OCI-M2 (cell line): ENCODE measurements around the gene WWC2.

ENCODE experiments used
- DNase-seq: peaks from one replicate; lab custom pipeline; 2025; ENCODE audit not compliant: unreplicated experiment; lab: John Stamatoyannopoulos, UW

The WWC2 gene

DNA sequence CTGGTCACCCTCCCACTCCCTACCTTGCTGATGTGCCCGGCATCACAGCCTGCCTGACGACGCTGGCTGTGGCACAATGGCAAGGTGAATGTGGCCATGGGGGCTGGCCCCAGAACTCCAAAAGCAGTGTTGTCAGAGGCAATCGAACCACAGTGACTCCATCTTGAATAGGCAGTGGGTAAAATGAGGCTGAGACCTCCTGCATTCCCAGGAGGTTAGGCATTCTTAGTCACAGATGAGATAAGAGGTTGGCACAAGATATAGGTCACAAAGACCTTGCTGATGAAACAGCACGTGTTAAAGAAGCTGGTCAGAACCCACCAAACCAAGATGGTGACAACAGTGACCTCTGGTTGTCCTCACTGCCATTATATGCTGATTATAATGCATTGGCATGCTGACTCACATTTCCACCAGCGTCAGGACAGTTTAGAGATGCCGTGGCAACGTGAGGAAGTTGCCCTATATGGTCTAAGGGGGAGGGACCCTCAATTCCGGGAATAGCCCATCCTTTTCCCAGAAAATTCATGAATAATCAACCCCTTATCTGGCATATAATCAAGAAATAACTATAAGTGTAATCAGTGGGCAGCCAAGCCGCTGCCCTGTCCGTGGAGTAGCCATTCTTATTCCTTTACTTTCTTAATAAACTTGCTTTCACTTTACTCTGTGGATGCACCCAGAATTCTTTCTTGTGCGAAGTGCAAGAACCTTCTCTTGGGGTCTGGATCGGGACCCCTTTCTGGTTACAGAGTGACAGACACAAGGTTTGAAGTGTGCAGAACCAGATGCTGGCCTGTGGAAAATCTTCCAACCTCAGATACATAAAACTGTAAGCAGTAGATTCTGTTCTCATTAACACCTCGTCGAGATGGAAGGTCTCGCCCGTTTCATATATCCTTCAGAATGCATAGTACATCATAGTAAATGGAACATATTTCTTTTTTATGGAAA, 249.9 kb downstream of the WWC2 start:
- DNase-seq = no peak

DNA sequence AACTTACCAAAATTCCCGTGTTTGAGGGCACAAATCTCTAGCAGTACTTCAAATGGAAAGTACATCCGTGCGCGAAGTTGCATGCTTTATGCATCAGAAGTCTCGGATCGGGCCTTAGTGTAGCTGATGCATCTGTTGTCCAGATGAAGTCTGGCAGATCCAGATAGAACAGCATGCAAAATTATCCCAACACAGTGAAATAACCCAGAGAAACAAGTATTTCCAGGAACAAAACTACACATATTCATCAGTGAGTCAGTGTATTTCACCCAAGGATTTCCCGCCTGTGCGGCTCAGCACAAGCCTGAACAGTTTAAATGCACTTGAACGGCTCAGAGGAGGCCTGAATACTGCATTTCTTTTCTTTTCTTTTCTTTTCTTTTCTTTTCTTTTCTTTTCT, 250.6 kb downstream of the WWC2 start:
- no peak for DNase-seq

DNA sequence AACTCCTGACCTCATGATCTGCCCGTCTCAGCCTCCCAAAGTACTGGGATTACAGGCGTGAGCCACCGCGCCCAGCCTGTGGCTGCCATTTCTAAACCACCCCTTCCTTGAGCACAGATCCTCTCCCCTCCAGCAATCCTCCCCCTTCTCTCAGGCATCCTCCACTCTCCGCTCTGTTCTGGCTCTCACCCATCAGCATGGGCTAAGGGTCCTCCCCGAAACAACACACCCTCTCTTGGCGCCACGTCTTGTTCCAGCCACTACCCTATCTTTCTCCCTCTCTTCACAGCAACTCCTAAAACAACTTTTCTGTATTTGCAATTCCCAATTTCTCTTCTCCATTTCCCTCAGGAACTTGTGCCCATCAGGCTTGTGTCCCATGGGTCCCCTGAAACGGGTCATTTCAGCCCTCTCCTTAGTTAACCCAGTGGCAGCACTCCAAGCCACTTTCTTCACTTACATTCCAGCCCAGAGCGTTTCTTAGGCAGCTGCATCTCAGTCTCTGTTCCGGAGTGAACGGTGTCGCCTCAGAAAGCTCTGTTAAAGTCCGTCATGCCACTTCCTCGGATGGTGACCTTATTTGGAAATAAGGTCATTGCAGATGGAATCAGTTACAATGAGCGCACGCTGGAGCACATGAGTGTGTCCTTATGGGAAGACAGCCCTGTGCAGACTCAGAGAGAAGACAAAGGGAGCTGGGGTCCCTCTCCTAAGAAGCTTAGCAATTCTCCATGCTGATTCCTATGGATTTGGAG, 251.4 kb downstream of the WWC2 start:
- no peak for DNase-seq

DNA sequence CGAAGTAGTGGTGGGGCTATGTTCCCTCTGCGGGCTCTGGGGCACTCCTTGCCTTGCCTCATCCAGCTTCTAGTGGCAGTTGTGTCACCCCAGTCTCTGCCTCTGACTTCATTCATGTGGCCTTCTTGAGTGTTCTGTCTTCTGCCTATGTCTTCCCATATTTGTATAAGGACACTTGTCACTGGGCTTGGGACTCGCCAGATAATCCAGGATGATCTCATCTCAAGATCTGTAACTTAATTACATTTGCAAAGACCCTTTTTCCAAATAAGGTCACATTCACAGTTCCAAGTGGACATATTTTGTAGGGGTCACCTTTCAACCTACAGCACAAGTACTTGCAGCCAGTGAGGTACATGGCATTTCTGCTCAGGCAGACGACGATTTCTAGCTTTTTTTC, 253.5 kb downstream of the WWC2 start:
- no peak for DNase-seq

DNA sequence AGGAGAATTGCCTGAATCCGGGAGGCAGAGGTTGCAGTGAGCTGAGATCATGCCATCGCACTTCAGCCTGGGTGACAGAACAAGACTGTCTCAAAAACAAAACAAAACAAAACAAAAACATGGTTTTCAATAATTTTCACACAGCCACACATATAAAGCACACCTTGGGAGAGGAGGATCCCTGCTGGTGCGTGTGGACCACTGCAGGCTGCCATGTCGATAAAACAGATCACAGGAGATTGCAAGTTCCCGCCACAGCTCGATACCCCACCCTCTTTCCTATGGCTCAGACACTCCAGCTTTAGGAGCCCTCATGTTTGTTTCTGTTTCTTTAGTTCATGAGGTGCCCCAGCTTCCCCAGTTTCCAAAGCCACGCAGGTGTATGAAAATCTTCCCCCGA, 254.5 kb downstream of the WWC2 start:
- DNase-seq = no peak

DNA sequence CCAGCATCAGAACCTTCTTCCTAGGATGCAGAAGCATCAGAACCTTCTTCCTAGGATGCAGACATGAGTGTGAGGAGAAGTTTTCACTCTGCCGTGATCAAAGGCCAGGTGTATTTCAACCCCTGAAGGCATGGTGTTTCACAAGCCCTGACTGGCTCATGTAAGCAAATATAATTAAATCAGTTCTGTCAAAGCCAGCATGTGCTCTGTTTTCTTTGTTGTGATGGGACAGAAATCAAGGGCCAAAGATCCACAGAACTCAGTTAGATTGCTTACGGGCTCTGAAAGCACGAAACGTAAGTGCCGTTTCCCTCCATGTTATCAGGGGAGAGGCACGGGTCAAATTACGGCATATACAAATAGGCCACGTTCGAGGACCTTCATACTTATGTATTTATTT, 255.2 kb downstream of the WWC2 start:
- DNase-seq = no peak

DNA sequence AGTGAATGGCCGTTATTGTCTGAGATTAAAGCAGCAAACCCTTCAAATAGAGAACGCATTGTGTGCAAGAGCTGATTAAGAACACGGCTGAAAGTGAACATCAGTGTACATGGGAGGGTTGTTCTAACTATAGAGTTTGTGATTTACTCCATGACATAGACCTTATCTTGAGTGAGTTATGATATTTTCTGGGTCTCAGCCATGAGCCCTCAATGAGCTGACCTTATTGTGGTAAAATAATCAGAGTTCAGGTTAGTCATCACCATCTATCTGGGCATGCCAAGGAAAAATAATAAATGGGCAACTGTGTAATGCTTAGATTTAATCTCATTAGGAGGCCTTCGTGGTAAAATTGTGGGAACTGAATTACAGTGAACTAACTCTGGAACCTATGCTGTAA, 256.3 kb downstream of the WWC2 start:
- DNase-seq = no peak

DNA sequence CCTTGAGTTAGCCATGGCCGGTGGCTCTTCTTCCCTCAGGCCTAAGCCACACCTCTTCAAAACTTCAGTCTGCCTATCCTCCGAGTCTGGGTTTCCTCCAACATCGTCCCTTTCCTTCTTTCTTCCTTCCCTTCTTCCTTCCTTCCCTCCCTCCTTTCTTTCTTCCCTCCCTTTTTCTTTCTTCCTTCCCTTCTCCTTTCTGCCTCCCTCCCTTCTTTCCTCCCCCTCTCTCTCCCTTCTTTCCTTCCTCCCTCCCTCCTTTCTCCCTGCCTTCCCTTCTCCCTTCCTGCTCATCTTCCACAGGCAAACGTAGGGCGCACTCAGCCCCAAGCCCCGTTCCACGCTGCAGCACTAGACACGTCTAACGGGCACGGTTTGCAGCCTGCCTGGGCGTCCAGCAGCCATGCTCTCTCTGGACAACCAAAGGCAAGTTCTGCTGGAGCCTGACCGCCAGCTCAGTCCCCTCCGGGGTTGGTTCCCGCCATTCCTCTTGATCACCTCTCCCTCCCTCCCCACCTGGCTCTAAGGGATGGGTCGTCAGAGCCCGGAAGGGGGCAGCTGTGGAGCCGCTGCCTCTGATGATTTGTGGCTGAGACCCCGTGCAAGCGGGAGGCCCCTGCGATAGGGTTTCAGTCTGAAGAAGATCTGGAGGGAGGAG, 257.2 kb downstream of the WWC2 start:
- no peak for DNase-seq

DNA sequence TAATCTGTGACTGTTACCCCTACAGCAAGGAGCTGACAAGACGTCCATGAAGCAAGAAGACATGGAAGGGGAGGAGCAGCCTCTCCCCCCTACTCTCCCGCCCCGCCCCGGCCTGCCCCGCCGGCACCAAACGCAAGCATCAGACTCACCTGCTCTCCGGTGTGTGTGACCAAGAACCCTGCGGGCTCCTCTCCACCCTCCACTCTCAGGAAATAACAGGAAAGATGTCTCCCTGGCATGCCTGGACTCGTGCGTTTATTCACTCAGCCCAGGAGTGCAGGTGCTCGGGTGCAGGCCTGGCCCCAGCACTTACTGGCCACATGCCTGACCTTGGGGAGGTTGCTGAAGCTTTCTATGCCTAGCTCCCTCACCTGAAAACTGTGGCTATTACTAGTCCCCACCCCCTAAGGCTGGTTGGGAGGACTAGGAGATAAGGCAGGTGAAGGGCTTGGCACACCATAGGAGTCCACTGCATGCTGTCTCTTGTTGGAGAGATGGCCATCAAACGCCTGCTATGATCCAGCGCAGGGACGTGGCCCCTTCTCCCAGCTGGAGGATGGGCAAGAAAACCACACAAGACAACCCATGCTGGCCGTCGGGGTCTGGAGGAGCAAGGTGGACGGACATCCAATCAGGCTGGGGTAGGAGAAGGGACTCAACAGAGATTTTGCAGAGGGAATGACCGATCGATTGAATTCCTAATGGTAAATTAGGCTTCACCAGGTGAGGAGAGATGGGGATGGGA, 258.0 kb downstream of the WWC2 start:
- no peak for DNase-seq

DNA sequence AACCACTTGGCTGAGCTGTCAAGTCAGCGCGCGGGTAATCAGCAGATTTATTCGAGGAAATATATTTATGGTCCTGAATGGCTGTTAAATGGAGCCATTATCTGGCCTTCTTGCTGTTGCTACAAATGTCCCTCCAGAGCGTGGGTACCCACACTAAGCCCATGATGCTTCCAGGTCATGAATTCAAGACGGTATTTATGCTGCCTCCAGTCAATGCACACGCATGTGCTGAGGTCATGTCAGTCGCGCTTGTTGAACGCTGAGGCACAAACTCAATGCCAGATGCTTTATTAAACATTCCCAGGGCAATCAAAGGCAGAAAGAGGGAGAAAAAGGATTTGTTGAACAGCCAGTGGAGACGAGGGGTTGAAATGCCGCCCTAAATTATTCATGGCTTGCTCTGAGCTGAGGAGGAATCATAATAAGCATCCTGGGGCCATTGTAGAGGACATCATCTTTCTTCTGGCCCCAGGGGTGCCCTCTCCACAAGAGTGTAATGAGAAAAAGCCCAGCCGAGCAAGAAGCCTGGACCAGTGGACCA, 259.2 kb downstream of the WWC2 start:
- DNase-seq = no peak

DNA sequence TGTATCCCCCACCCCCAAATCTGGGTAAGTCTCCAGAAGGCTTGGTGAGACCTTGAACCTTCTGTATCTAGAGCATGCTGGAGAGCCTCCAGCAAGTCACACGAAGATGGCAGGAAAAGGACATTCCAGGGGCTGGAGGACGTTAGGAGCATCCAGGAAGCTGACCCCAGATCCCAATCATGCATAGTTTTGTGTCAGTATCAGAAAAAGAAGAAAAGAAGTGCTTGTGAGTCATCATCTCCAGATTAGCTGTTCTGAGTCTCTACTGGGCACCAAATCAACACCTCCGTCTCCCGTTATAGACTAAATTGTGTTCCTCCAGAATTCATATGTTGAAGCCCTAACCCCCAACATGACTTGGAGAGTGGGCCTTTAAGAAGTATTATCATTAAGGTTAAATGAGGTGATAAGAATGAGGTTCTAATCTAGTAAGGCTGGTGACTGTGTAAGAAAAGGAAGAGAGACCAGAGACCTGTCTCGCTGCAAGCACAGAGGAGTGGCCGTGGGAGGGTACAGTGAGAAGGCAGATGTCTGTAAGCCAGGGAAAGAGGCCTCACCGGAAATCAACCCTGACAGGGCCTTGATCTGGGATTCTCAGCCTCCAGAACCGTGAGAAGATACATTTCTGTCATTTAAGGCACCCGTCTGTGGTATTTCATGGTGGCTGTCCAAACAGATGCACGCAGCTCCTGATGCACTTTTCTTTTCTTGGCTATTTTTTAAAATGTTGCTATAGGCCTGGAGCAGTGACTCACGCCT, 261.3 kb downstream of the WWC2 start:
- no peak for DNase-seq

DNA sequence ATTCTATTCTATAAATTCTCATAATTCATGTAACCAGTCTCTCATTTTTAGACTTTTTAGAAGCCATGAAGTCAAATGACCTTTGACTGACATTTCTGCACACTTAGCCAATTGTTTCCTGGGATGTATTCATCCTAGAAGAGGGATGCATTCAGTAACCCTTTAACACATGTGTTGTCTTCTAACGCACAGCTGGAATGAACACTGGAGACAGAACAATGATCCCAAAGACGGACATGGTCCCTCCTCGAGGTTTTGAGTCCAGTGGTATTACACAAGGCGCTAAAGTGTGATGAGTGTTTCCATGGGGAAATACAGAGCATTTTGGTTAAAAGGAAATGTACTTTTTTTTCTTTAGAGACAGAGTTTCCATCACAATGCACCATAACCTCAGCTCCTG, 263.0 kb downstream of the WWC2 start:
- DNase-seq = no peak

DNA sequence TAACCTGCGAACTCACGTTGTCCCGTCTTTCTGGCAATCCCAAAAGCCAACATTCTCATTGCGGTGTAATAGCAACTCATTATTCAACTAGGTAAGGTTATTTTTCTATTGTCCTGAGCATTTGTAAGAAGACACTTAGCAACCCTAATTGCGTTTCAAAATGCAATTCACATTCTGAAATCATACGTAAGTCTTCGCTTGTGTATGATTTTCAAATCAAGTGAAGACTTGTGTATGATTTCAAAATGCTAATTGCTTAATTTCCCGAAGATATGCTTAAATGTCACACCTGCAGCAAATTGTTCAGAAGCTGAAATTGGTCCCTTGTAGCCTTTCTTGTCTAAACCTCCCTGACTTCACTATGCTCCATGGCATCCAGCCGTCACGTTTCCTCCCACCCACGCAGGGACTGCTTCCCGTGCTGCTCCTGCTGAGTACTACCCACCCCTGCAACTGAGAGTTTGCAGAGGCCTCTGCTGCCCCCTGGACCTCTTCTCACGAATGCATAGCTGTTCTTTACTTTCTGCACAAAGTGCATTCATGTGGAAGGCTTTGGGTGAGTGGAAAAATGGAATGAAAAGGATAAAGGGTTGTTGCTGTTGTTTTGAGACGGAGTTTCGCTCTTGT, 264.0 kb downstream of the WWC2 start:
- DNase-seq = no peak

DNA sequence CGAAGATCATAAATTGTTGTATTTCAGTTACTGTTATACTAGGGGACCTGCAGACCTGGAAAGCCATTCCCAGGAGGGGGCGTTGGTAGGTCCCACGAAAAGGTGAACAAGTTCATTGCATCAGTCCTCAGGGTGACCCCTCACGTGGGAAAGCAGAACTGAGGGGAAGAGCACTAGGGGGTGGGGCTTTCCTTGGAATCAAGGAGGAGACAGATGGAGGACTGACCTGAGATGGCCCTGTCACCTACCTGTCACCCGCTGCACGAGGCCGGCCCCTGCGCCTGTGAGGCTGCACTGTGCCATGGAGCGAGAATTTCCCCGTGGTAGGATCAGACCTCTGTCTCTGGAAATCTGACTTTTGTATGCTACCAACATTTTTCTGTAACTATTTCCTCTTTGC, 265.0 kb downstream of the WWC2 start:
- no peak for DNase-seq

DNA sequence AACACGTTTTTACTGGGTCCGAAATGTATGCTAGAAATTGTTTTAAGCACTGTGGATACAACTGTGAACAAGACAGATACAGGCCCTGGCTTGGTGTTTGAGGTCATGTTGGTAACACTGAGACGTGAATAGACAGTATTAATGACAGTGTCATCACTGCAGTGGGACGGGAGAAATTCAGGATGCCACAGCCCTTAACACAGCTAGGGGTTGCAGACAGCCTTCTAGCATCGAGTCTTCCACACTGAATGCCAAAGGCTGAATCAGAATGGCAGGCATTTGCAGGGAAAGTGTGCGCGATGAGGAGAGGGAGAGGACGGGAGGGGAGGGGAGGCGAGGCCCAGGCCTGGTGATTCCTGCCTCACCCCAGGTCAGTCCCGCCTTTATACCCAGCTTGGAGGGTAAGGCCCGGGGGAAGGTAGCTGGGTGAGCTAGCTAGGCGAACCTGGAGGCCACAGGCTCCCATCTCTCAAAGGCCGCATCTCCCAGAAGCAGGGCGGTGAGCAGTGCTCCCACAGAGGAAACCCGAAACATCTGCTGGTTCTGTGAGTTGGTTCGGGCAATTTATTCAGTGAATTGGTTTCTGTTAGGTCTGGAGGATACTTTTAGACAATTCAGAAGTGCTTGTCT, 267.3 kb downstream of the WWC2 start:
- DNase-seq = no peak

DNA sequence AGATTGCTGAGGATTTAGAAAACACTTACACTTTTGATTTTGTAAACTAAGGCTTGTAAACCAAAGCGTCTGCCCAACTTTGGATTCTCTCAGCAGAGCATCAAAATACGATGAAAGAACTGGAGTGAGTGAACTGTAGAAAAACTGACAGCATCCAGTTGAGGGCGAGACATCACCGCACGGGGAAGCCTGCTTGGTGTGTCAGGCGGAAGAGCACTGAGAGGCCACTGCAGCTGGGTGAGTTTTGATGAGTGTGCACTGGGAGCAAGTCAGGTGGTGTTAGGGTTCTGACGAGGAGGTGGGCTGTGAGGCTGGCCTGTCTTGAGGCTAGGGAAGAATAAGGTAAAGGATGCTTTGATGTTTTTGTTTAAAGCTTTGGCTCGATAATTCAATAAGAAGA, 270.0 kb downstream of the WWC2 start:
- DNase-seq = no peak
